Neuronal stem cell (in vitro differentiated cells): Measurements from ENCODE around the gene TMCC2.

Source experiments
- DNase-seq: peaks from one replicate; pipeline ENCODE4 v3.0.0-alpha.2; 2013; ENCODE audit warnings: low spot score
- H2AFZ ChIP-seq: one replicate; pipeline ENCODE4 v1.6.1; 2013; ENCODE audit warnings: mild to moderate bottlenecking, low read length, inconsistent platforms
- H2AK5ac ChIP-seq: 2 replicates; pipeline ENCODE4 v1.6.1; 2013; ENCODE audit warnings: low read depth, mild to moderate bottlenecking, inconsistent platforms, low read length, moderate library complexity, mixed read lengths
- H2BK120ac ChIP-seq: 2 replicates; pipeline ENCODE4 v1.6.1; 2013; ENCODE audit warnings: low read depth, mild to moderate bottlenecking, inconsistent platforms, low read length, moderate library complexity, mixed read lengths
- H2BK12ac ChIP-seq: one replicate; pipeline ENCODE4 v1.6.1; 2013; ENCODE audit warnings: low read length, inconsistent platforms
- H2BK15ac ChIP-seq: 2 replicates; pipeline ENCODE4 v1.6.1; 2013; ENCODE audit warnings: mild to moderate bottlenecking, low read length, inconsistent platforms, mixed read lengths
- H2BK5ac ChIP-seq: one replicate; pipeline ENCODE4 v1.6.1; 2013; ENCODE audit warnings: inconsistent platforms, mild to moderate bottlenecking, low read length, moderate library complexity
- H3K14ac ChIP-seq: one replicate; pipeline ENCODE4 v1.6.1; 2013; ENCODE audit warnings: low read length, inconsistent platforms
- H3K18ac ChIP-seq: 2 replicates; pipeline ENCODE4 v1.6.1; 2013; ENCODE audit warnings: low read length, inconsistent platforms
- H3K23ac ChIP-seq: 2 replicates; pipeline ENCODE4 v1.6.1; 2013; ENCODE audit warnings: low read depth, mild to moderate bottlenecking, mixed read lengths, low read length, inconsistent platforms; ENCODE audit not compliant: poor library complexity
- H3K27ac ChIP-seq: replicated peaks from 3 replicates; pipeline ENCODE4 v1.5.1; 2013; ENCODE audit warnings: low read length, inconsistent platforms
- H3K27me3 ChIP-seq, 3 experiments: 2 replicates each; pipeline ENCODE4 v1.6.1; 2013; ENCODE audit warnings: low read length in 3 of 3, mild to moderate bottlenecking in 2 of 3, inconsistent platforms in 1 of 3, low read depth in 1 of 3, mixed read lengths in 1 of 3, moderate library complexity in 1 of 3; ENCODE audit not compliant: control insufficient read depth in 3 of 3, insufficient read depth in 3 of 3
- H3K36me3 ChIP-seq, 2 donors: replicated peaks in 1 of 2; 2 replicates each; pipeline ENCODE4 v1.6.1; 2013; ENCODE audit warnings: low read length in 2 of 2; ENCODE audit not compliant: control insufficient read depth in 2 of 2, insufficient read depth in 2 of 2
- H3K4ac ChIP-seq: 2 replicates; pipeline ENCODE4 v1.6.1; 2013; ENCODE audit warnings: inconsistent platforms, mild to moderate bottlenecking, low read length, moderate library complexity
- H3K4me1 ChIP-seq, 2 donors: 1 replicate in 1 of 2; 2 replicates in 1 of 2; pipeline ENCODE4 v1.6.1; 2013; ENCODE audit warnings: low read length in 2 of 2, low read depth in 1 of 2; ENCODE audit not compliant: control insufficient read depth in 2 of 2, insufficient read depth in 1 of 2
- H3K4me2 ChIP-seq: one replicate; pipeline ENCODE4 v1.6.1; 2013; ENCODE audit warnings: mild to moderate bottlenecking, low read length, inconsistent platforms; ENCODE audit not compliant: insufficient read depth, poor library complexity, severe bottlenecking
- H3K4me3 ChIP-seq, 2 donors: 2 replicates each; pipeline ENCODE4 v1.5.1; 2013; ENCODE audit warnings: low read length in 2 of 2, mild to moderate bottlenecking in 2 of 2, inconsistent platforms in 1 of 2, moderate library complexity in 1 of 2
- H3K79me1 ChIP-seq: one replicate; pipeline ENCODE4 v1.6.1; 2013; ENCODE audit warnings: low read depth, mild to moderate bottlenecking, inconsistent platforms, low read length, moderate library complexity
- H3K9ac ChIP-seq: one replicate; pipeline ENCODE4 v1.6.1; 2013; ENCODE audit warnings: mild to moderate bottlenecking, low read depth, low read length, inconsistent platforms; ENCODE audit not compliant: poor library complexity
- H3K9me3 ChIP-seq, 2 donors: replicated peaks in 1 of 2; 2 replicates each; pipeline versions ENCODE3 to v1.6.1; 2013; ENCODE audit warnings: low read length in 2 of 2, mild to moderate bottlenecking in 2 of 2, inconsistent platforms in 1 of 2, low read depth in 1 of 2, mixed read lengths in 1 of 2, moderate library complexity in 1 of 2; ENCODE audit not compliant: control insufficient read depth in 2 of 2, insufficient read depth in 1 of 2
- H4K8ac ChIP-seq: one replicate; pipeline ENCODE4 v1.6.1; 2013; ENCODE audit warnings: low read depth, mild to moderate bottlenecking, inconsistent platforms, low read length, moderate library complexity
- H4K91ac ChIP-seq: one replicate; pipeline ENCODE4 v1.6.1; 2013; ENCODE audit warnings: low read length, low read depth, mild to moderate bottlenecking, inconsistent platforms; ENCODE audit not compliant: poor library complexity
- WGBS, 2 donors: extraction: QIAGEN DNeasy Blood & Tissue Kit; methylation state at CpG; one replicate each; pipeline ENCODE4 v1.1.7; 2013; ENCODE audit warnings: missing lambda C conversion rate in 2 of 2, mixed read lengths in 1 of 2; ENCODE audit not compliant: insufficient read length in 2 of 2, insufficient replicate concordance in 1 of 2; ENCODE audit errors: extremely low coverage in 2 of 2; 5-methylcytosine and 5-hydroxymethylcytosine counted together

TMCC2 gene

GRCh38 chr1:205192287-205192686 is 35.5 kb upstream of the TMCC2 start:
- Histone ChIP-seq H3K9me3 (no peaks in the 10 kb centered on the region), H3K4me1 (peaks cover 6 to 19% of the 10 kb centered on the region in 2 donors), H3K27ac (no peak overlapping the region), H2AK5ac (no peak overlapping the region), H3K14ac (no peak overlapping the region), H2AFZ (no peak overlapping the region), H2BK12ac (no peak overlapping the region), H3K79me1 (peaks cover 3% of the 10 kb centered on the region), H3K9ac (no peak overlapping the region), H3K4ac (no peak overlapping the region), H2BK5ac (no peak overlapping the region), H3K27me3 (no peaks in the 10 kb centered on the region), H3K4me3 (no peak overlapping the region), H3K23ac (no peak overlapping the region), H2BK15ac (no peak overlapping the region), H4K91ac (no peak overlapping the region), H3K4me2 (no peak overlapping the region), H3K18ac (no peak overlapping the region), H3K36me3 (peaks cover 3 to 4% of the 10 kb centered on the region in 2 donors), H2BK120ac (no peak overlapping the region), H4K8ac (no peak overlapping the region)
- WGBS, 2 donors: no CpG with 5 or more reads among the region's 8 CpGs
- no peak for DNase-seq

- Histone ChIP-seq H2BK12ac (no peak overlapping the region), H2BK120ac (no peak overlapping the region), H2AK5ac (no peak overlapping the region), H3K79me1 (peaks cover 2% of the 10 kb centered on the region), H3K23ac (no peak overlapping the region), H4K8ac (no peak overlapping the region), H3K4me2 (no peak overlapping the region), H3K36me3 (peaks cover 0 to 1% of the 10 kb centered on the region in 2 donors), H3K14ac (no peak overlapping the region), H3K4me3 (no peak overlapping the region), H3K9me3 (no peaks in the 10 kb centered on the region), H4K91ac (no peak overlapping the region), H3K9ac (no peak overlapping the region), H2BK5ac (no peak overlapping the region), H3K4me1 (peaks cover 3 to 5% of the 10 kb centered on the region in 2 donors), H3K4ac (no peak overlapping the region), H3K18ac (no peak overlapping the region), H3K27ac (no peak overlapping the region), H2BK15ac (no peak overlapping the region), H2AFZ (no peak overlapping the region), H3K27me3 (no peaks in the 10 kb centered on the region)
- no peak for DNase-seq
- no CpG with 5 or more reads among the region's 9 CpGs for WGBS, 2 donors
Observed at GRCh38 chr1:205199090-205199930, 28.4 kb upstream of the TMCC2 start.

GRCh38 chr1:205199931-205200299 is 27.8 kb upstream of the TMCC2 start:
- H2AK5ac ChIP-seq: no peak overlapping the region
- H3K36me3 ChIP-seq: peaks cover 0 to 1% of the 10 kb centered on the region in 2 donors
- H3K9ac ChIP-seq: no peak overlapping the region
- no peak overlapping the region for H3K27ac ChIP-seq
- no peak overlapping the region for H2AFZ ChIP-seq
- H3K4me3 ChIP-seq: no peak overlapping the region
- no peak overlapping the region for H2BK12ac ChIP-seq
- H3K4ac ChIP-seq: no peak overlapping the region
- no peaks in the 10 kb centered on the region for H3K9me3 ChIP-seq
- WGBS, 2 donors: no CpG with 5 or more reads among the region's 7 CpGs
- H2BK15ac ChIP-seq: no peak overlapping the region
- H3K14ac ChIP-seq: no peak overlapping the region
- no peaks in the 10 kb centered on the region for H3K27me3 ChIP-seq
- DNase-seq: no peak
- peaks cover 3 to 10% of the 10 kb centered on the region in 2 donors for H3K4me1 ChIP-seq
- no peak overlapping the region for H3K23ac ChIP-seq
- no peak overlapping the region for H4K91ac ChIP-seq
- H4K8ac ChIP-seq: no peak overlapping the region
- H2BK5ac ChIP-seq: no peak overlapping the region
- no peak overlapping the region for H2BK120ac ChIP-seq
- no peak overlapping the region for H3K4me2 ChIP-seq
- H3K18ac ChIP-seq: no peak overlapping the region
- H3K79me1 ChIP-seq: peaks cover 2% of the 10 kb centered on the region

GRCh38 chr1:205204552-205204951 is 23.2 kb upstream of the TMCC2 start:
- Histone ChIP-seq H3K9ac (no peak overlapping the region), H3K4me1 (peaks cover 5 to 10% of the 10 kb centered on the region in 2 donors), H3K4me3 (no peak overlapping the region), H2BK12ac (no peak overlapping the region), H2BK5ac (no peak overlapping the region), H3K18ac (no peak overlapping the region), H2AK5ac (no peak overlapping the region), H3K4me2 (no peak overlapping the region), H2BK120ac (no peak overlapping the region), H3K23ac (no peak overlapping the region), H3K36me3 (no peaks in the 10 kb centered on the region), H3K27me3 (no peaks in the 10 kb centered on the region), H3K14ac (no peak overlapping the region), H3K27ac (no peak overlapping the region), H2AFZ (no peak overlapping the region), H4K91ac (no peak overlapping the region), H4K8ac (no peak overlapping the region), H3K4ac (no peak overlapping the region), H3K9me3 (no peaks in the 10 kb centered on the region), H3K79me1 (peaks cover 2% of the 10 kb centered on the region), H2BK15ac (no peak overlapping the region)
- DNase-seq: no peak
